Right atrium auricular region (tissue), 2 donors: ENCODE results near the gene ST3GAL2. TPM values are rescaled to one million over a fixed set of nuclear protein-coding genes. Genes with fewer than 3 reads are reported as not detected.

Source experiments
- DNase-seq: peaks from one replicate; pipeline ENCODE4 v3.0.0-alpha.2; 2019; ENCODE audit warnings: low spot score
- H3K27ac ChIP-seq, 2 donors: fragments of 200-600 bp; sonication (generic); 1 replicate in 1 of 2; 2 replicates in 1 of 2; pipeline ENCODE4 v1.5.1; 2016 to 2019
- H3K27me3 ChIP-seq, 2 donors: fragments of 200-600 bp; sonication (generic); one replicate each; pipeline versions ENCODE4 v1.5.1 to v1.6.0; 2017 to 2019
- H3K36me3 ChIP-seq: fragments of 200-600 bp; sonication (generic); one replicate; pipeline ENCODE4 v1.5.1; 2016
- H3K4me1 ChIP-seq, 2 donors: fragments of 200-600 bp; sonication (generic); one replicate each; pipeline versions ENCODE4 v1.5.1 to v1.6.0; 2017 to 2019
- H3K4me3 ChIP-seq, 2 donors: fragments of 200-600 bp; sonication (generic); 1 replicate in 1 of 2; 2 replicates in 1 of 2; pipeline ENCODE4 v1.5.1; 2017 to 2019; ENCODE audit warnings: mild to moderate bottlenecking in 1 of 2, moderate library complexity in 1 of 2
- H3K9me3 ChIP-seq, 2 donors: fragments of 200-600 bp; sonication (generic); one replicate each; pipeline ENCODE4 v1.5.1; 2019
- CTCF ChIP-seq, 2 donors: fragments of 200-600 bp; sonication (generic); IDR thresholded peaks; one replicate each; pipeline ENCODE4 v1.5.1; 2019; ENCODE audit warnings: antibody characterized with exemption in 2 of 2
- total RNA-seq, 2 donors: library from RNA; depleted of rRNA; stranded (reverse); fragments of >200 nt; gene quantifications; one replicate each; pipeline ENCODE4 v1.1.0, GENCODE V29; 2016

The ST3GAL2 gene
- total RNA-seq, 2 donors from 2014 or later: 13.5 to 16.9 TPM

GRCh38 chr16:70402916-70403659 is 35.8 kb downstream of the ST3GAL2 start:
- H3K27ac ChIP-seq: no peak overlapping the region
- H3K27me3 ChIP-seq: no peaks in the 10 kb centered on the region
- DNase-seq: no peak
- peaks cover 0 to 7% of the 10 kb centered on the region in 2 donors for H3K4me1 ChIP-seq
- no peaks in the 10 kb centered on the region for H3K9me3 ChIP-seq
- no peak overlapping the region for H3K4me3 ChIP-seq
- no peak for TF ChIP-seq CTCF (IDR thresholded peaks at IDR 0.05)
- peaks cover 7% of the 10 kb centered on the region for H3K36me3 ChIP-seq

DNA sequence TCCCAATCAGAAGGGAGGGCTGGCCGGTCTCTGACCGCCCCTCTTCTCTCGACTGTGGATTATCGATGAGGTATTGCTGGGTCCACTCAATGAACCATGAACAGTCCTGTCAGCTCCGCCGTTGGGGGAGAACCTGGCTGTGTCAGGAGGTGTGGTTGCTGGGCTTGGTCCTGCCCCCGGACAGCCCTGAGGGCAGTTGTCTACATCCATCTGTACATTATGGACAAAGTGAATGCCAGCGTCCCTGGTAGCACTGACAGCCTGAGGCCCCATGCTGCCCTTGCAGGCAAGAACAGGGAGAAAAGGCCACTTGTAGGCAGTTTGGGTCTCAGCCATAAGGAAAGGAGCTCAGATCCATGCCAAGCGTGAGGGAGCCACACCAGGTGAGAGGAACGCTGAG is 38.9 kb downstream of the ST3GAL2 start:
- no peak for TF ChIP-seq CTCF (IDR thresholded peaks at IDR 0.05)
- H3K27ac ChIP-seq: no peak overlapping the region
- peaks cover 0 to 10% of the 10 kb centered on the region in 2 donors for H3K4me1 ChIP-seq
- H3K9me3 ChIP-seq: no peaks in the 10 kb centered on the region
- no peak overlapping the region for H3K4me3 ChIP-seq
- H3K27me3 ChIP-seq: no peaks in the 10 kb centered on the region
- no peak for DNase-seq
- peaks cover 19% of the 10 kb centered on the region for H3K36me3 ChIP-seq

- H3K36me3 ChIP-seq: peaks cover 19% of the 10 kb centered on the region
- no peaks in the 10 kb centered on the region for H3K27me3 ChIP-seq
Measured at GRCh38 chr16:70399381-70399780, 39.5 kb downstream of the ST3GAL2 start.

DNA sequence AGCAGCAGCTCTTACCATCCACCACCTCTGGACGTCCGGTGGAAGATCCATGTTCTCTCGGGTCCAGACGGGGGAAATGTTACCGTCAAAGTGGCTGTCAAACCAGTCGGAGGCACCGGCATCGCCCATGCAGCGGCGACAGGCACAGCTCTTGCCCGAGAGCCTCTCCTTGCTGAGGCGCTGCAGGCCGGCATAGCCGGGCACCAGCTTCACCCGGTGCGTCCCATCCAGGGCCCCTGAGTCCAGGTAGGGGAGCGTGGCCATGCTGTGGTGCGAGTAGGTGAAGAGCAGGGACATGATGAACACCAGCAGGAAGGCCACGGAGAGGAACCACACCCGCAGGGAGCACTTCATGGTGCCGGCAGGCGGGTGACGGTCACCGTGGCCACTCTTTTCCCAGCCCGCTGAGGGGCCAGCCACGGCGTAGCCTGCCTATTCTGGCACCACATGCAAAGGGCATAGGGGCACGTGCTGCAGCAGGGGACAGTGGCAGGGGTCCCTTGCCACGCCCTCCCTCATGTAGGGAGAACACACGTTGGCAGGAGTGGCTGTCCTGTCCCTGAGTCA is 40.6 kb downstream of the ST3GAL2 start:
- peaks cover 0 to 10% of the 10 kb centered on the region in 2 donors for H3K4me1 ChIP-seq
- no peak overlapping the region for H3K4me3 ChIP-seq
- no peaks in the 10 kb centered on the region for H3K27me3 ChIP-seq
- H3K27ac ChIP-seq: no peak overlapping the region
- H3K9me3 ChIP-seq: no peaks in the 10 kb centered on the region
- H3K36me3 ChIP-seq: peaks cover 19% of the 10 kb centered on the region
- TF ChIP-seq CTCF (IDR thresholded peaks at IDR 0.05): no peak
- DNase-seq: no peak

More at GRCh38 chr16:70399381-70399780, 39.5 kb downstream of the ST3GAL2 start:
- no peak for DNase-seq
- Histone ChIP-seq H3K4me1 (peaks cover 0 to 10% of the 10 kb centered on the region in 2 donors), H3K27ac (no peak overlapping the region), H3K4me3 (no peak overlapping the region), H3K9me3 (no peaks in the 10 kb centered on the region)
- no peak for TF ChIP-seq CTCF (IDR thresholded peaks at IDR 0.05)

- H3K27ac ChIP-seq: no peak overlapping the region
- no peaks in the 10 kb centered on the region for H3K9me3 ChIP-seq
- H3K36me3 ChIP-seq: peaks cover 19% of the 10 kb centered on the region
- no peaks in the 10 kb centered on the region for H3K27me3 ChIP-seq
- no peak overlapping the region for H3K4me3 ChIP-seq
- no peak for DNase-seq
- no peak for TF ChIP-seq CTCF (IDR thresholded peaks at IDR 0.05)
- H3K4me1 ChIP-seq: peaks cover 0 to 22% of the 10 kb centered on the region in 2 donors
Measured at GRCh38 chr16:70396246-70396904, 42.5 kb downstream of the ST3GAL2 start.
